Breast epithelium (tissue), 3 donors: Measurements from ENCODE around the gene C12orf75.

Source experiments
- POLR2A ChIP-seq: fragments of 450-650 bp; IDR thresholded peaks from one replicate; pipeline ENCODE4 v1.6.1; 2016; ENCODE audit warnings: antibody characterized with exemption, mild to moderate bottlenecking, moderate library complexity
- POLR2AphosphoS5 ChIP-seq, 3 donors: sonication (generic); formaldehyde crosslinking; IDR thresholded peaks; one replicate each; pipeline ENCODE4 v1.6.1; 2017; ENCODE audit warnings: antibody characterized with exemption in 3 of 3
- TF ChIP-seq, protein P1 (sequence below), 3 donors: fragments of 450-650 bp; IDR thresholded peaks; one replicate each; pipeline ENCODE4 v1.5.1; 2016 to 2017; ENCODE audit warnings: antibody characterized with exemption in 3 of 3, mild to moderate bottlenecking in 3 of 3, moderate library complexity in 3 of 3

DNA sequence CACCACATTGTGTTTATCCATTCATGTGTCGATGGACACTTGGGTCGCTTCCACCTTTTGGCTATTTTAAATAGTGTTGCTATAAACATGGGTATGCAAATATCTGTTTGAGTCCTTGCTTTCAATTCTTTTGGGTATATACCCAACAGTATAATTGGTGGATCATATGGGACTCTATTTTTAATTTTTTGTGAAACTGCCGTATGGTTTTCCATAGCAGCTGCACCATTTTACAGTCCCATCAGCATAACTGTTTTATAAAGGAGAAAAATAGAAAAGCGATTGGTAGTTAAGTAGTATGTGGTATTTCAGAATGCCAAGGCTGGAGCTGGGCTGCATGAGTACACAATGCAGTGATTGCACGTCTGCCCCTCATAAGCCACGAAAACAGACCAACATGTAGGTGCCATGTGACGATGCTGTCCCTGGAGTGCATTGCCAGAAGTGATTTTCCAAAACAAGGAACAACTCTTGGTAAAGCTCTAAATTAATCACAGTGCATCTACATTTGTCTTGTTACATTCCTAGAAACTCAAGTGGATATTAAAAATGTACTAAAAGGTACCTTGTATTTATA is 83.5 kb downstream of the C12orf75 start:
- TF ChIP-seq, protein P1, sequence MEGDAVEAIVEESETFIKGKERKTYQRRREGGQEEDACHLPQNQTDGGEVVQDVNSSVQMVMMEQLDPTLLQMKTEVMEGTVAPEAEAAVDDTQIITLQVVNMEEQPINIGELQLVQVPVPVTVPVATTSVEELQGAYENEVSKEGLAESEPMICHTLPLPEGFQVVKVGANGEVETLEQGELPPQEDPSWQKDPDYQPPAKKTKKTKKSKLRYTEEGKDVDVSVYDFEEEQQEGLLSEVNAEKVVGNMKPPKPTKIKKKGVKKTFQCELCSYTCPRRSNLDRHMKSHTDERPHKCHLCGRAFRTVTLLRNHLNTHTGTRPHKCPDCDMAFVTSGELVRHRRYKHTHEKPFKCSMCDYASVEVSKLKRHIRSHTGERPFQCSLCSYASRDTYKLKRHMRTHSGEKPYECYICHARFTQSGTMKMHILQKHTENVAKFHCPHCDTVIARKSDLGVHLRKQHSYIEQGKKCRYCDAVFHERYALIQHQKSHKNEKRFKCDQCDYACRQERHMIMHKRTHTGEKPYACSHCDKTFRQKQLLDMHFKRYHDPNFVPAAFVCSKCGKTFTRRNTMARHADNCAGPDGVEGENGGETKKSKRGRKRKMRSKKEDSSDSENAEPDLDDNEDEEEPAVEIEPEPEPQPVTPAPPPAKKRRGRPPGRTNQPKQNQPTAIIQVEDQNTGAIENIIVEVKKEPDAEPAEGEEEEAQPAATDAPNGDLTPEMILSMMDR (IDR thresholded peaks at IDR 0.05) = no peak
- no peak for TF ChIP-seq POLR2A
- TF ChIP-seq POLR2AphosphoS5 (IDR thresholded peaks at IDR 0.05) = no peak
